HG03108 (cell line): Measurements from ENCODE around the gene ZNF417.
"Not testable (repeated sequence)": the region's sequence is repeated elsewhere in the genome, so short reads cannot be mapped to it uniquely, and the experiment has no call there.

ENCODE experiments used
- ATAC-seq: cut with Tn5 transposase; IDR thresholded peaks from one replicate; pipeline ENCODE4 v1.9.1; 2021; ENCODE audit warnings: moderate library complexity; ENCODE audit not compliant: unreplicated experiment

Gene ZNF417

DNA sequence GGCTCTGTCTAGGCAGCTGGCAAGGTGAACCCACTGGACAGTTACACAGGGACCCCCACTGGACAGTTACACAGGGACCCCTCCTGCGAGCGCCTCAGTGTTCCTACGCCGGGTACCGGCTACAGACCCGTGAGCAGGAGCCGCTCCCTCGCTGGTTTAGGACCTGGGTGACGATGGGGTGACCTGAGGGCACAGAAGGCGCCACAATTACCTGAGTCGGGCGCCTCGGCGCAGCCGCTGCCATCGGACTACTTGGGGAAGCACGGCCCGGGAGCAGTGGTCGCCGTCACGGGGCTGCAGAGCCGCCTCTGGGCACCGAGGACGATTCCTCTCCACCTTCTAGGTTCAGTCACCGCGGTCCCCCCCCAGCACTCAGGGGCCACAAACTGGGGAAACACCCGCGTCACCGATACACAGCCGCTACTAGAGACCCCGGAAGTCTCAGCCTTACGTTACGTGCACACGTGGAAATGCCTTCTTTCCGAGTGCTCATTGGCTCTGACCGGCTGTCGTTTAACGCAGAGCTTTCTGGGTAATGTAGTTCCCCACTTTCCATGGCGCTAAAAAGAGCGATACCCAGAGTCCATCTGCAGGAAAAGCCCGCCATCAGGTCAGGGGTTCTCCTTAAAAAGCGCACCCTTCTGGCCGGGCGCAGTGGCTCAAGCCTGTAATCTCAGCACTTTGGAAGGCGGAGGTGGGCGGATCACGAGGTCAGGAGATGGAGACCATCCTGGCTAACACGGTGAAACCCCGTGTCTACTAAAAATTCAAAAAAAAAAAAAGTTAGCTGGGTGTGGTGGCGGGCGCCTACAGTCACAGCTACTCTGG, at the start of gene ZNF417:
Gene ZNF417, minus strand, starts transcription at position 425 of the 828 bp plus-strand sequence. Its CDS starts 181 bp downstream, at position 244.
- ATAC-seq: peak; percentile 99

DNA sequence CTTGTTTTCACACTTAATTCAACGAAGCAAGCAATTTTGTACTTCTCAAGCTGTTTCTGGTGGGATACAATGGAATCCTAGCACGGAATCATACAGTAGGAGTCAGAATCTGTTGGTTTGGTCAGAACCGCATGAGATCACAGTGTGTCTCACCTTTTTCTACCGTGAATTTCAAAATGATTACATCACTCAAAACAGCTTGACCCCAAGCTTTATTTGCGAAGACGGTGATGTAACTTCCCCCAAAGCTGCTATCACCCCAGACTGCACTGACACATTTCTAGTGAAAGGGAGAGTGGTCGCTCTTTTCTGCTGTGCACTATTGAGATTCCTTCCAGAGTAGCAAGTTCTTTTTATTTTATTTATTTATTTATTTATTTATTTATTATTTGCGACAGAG, 48.4 kb upstream of the ZNF417 start:
- ATAC-seq: no peak

DNA sequence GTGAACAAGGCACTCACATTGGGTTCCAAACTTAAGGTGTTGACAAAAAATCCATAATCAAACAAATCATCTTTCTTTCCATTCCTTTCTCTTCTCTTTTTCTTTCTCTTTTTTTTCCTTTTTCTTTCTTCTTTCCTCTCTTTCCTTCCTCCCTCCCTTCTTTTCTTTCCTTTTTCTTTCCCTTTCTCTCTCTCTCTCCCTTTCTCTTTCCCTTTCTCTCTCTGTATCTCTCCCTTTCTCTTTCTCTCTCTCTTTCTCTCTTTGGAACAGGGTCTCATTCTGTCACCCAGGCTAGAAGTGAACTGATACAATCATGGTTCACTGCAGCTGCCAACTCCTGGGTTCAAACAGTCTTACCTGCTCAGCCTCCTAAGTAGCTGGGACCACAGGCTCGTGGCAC, 45.4 kb upstream of the ZNF417 start:
- ATAC-seq: no peak

DNA sequence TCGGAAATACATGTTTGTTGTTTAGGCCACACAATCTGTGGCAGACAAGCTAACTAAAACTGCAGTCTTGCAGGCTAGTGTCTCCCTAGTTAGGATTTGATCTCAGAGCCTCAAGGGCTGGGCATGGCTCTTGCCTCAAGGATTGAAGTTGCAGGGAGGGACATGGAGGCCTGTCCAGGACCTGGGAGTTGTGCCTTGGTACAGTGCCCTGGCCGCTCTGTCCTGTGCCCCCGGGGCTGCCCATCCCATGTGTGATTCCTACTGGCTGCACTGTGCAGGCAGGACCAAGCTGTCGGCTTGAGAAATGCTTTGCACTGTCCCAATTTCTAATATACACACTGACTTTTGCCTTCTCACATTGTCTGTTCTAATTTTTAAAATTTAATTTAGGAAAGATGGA, 38.6 kb upstream of the ZNF417 start:
- no peak for ATAC-seq

DNA sequence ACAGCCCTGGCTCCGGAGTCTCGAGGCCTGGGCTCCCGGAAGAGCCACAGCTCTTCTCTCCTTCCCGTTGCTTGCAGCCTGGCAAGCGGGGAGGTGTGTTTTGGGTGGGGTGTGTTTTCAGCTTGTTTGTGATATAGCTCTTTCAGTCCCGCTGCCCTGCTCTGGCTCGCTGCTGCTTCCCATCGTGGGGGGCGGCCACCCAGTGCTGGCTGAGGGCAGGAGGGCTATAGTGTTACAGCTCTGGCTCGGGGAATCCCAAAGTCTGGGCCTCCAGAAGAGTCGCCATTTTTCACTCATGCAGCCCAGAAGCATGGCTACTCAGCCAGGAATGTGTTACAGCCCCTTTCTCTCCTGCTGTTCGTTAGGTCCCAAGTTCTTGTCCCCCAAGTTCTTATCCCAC, 33.3 kb upstream of the ZNF417 start:
- no peak for ATAC-seq

DNA sequence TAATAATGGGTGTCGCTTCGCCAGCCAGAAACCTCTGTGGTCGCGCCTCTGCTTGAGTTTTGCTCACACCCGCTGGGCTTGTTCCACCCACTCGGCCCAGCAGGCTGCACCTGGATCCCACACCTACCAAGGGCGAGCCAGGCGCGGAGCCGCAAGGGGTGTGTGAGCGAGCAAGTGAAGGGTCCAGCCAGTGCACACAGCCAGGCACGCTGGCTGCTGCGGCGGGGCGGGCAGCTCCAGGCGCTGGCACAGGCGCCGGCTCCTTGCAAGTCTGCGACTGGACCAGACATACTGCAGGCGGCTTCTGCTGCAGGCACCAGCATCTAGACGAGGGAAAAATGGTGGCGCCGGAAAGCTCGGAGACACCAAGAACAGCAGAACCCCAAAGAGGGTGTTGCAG, 32.9 kb upstream of the ZNF417 start:
- no peak for ATAC-seq

DNA sequence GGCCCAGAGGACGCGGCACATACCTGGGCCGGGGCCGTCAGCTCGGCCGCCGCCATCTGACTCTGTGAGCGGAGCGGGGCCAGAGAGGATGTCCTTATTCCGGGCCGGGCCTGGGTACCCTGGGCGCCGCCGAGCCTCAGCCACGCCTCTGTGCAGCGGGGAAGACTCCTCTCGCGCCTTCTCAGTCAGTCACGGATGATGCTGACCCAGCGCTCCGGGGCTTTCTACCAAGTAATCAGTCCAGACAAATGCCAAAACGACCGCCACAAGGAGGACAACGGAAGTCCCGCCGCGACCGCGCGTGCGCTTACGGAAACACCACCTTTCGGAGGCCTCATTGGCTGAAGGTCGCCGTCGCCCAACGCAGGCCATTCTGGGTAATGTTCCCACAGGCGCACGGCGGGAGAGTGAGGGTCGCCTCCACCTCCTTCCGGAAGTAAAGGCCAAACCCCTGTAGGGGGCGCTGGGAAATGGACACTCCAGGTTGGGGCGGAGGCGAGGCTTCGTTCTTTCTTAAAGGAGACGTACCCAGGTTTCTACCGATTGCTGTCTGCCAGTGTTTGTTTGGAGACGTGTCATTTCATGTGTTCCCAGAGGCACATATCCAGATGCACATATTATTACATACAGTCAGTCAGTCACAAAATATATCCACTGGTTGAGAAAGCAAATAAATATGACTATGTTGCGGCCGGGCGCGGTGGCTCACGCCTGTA, 31.2 kb upstream of the ZNF417 start, which contains the start of gene ZNF256:
Gene ZNF256, minus strand, starts transcription at position 288 of the 716 bp plus-strand sequence. Its CDS starts 232 bp downstream, at position 56.
- peak; percentile 77 for ATAC-seq

DNA sequence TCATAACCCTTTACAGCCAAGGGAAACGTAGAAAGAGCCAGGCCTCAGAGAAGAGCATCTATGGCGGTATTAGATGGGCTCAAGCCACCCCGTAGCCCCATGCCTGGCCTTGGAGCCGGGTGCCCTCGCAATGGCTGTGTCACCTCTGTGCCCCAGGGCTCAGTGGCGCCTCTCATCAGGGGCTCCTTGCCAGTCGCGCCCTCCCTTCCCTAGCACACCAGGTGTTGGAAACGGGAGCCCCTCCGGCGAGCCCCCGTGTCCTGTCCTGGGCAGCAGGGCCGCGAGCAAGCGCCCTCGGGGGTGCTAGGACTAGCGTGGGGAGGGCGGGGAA, 30.7 kb upstream of the ZNF417 start:
- no peak for ATAC-seq

DNA sequence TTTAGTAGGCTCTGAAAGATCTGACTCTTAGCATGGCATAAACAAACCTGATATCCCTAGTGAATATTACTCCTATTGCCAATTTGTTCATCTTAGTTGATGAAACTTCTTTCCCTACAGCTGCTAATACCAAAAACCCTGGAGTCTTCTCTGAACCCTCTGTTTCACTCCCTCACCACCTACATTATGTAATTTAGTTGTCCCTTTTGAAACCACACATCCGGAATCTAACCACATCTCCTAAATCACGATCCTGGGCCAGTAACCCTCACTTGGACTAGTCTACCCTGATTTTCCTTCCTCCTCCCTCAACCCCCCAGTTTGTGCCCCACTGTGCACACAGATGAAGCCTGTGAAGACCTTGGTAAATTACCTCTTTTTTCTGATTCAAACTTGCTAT, 29.9 kb upstream of the ZNF417 start:
- ATAC-seq: no peak

DNA sequence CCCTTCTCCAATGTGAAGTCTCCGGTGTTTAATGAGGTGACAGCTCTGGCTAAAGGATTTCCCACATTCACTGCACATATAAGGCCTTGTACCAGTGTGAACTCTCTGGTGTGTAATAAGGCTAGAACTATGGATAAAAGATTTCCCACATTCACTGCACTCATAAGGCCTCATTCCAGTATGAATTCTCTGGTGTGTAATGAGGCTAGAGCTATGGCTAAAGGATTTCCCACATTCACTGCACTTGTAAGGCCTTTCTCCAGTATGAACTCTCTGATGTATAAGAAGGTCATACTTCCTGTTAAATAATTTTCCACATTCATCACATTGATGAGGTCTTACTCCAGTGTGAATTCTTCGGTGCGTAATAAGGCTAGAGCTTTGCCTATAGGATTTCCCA, 25.2 kb upstream of the ZNF417 start:
- no peak for ATAC-seq

DNA sequence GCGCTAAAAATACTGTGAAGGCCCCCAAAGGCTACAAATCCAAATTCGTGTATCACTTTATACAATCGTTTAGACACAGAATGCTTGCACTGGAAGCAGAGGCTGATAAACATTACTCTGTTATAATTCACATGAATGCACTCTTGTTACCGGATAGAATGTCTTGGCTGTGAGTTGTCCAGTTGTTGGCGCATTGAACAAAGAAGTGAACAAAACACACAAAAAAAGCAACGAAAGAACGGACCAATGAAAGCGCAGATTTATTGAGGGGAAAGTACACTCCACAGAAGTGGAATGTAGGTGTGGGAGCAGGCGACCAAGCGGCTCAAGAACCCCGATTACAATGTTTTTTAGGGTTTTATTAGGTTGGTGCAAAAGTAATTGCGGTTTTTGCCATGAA, 19.3 kb upstream of the ZNF417 start:
- no peak for ATAC-seq

DNA sequence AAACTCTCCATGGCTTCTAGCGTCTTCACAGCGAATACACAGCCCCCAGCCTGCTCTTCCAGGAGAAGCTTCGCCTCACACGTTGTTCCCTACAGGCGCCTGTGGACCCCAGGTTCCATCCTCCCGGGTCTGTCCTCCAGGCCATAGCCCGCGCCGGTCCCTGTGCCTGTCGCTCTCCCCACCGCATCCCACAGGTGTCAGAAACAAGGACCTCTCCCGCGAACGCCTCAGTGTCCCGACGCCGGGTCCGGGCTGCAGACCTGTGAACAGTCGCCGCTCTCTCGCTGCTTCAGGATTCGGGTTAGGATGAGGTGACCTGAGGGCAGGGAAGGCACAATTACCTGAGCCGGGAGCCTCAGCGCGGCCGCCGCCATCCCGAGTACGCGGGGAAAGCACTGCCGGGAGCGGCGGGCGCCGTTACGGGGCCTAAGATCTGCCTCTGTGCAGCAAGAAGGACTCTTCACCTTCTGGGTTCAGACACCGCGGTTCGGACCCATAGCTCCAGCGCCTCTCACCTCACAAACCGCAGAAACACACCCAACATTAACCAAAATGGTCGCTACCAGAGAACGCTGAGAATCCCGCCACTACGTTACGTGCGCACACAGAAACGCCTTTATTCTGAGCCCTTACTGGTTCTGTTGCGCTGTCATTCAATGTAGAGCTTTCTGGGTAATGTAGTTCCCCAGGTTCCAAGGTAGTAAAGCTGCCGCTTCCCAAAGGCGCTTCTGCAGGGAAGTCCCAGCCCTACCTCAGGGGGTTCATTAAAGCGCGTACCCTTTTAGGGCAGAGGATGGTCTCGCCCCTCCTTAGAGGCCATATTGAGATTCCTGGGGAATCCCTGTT, 18.7 kb upstream of the ZNF417 start, which contains the start of gene ZNF418:
Gene ZNF418, minus strand, starts transcription at position 583 of the 846 bp plus-strand sequence. CDS start 1,580 bp downstream, outside the sequence.
- ATAC-seq: peak; percentile 69

DNA sequence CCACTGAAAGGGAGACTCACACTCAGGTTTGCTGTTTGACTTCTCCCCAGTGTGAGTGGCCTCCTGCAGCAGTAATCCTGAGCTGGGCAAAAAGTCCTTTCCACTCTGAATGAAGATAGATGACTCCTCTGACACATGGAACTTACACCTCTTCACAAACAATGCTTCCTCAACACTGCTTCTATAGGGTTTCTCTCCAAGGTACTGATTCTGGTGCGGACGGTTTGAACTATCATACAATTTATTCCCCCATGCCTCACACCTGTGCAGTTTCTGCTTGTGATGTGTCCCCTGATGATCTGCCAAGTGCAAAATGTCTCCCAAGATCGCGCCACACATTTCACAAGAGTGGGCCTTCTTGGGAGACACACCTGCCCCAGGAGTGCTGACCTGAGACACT, 11.2 kb upstream of the ZNF417 start:
- no peak for ATAC-seq

DNA sequence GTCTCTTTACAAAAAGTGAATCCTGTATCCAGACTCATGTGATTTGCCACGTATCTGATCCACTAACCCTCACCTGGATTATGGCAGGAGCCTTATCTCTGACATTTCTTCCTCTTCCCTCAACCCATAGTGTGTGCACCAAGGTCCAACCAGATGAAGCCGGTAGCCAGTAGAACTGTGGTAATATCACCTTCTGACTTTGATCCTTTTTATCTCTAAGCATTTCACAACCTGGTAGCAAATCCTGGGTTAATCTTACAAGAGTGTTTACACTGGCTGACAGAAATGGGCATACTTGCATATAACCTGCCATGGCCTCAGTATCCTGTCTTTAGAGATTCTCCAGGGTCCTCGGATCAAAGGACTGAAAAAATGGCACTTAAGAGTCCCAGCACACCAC, 1.9 kb downstream of the ZNF417 start:
- no peak for ATAC-seq

DNA sequence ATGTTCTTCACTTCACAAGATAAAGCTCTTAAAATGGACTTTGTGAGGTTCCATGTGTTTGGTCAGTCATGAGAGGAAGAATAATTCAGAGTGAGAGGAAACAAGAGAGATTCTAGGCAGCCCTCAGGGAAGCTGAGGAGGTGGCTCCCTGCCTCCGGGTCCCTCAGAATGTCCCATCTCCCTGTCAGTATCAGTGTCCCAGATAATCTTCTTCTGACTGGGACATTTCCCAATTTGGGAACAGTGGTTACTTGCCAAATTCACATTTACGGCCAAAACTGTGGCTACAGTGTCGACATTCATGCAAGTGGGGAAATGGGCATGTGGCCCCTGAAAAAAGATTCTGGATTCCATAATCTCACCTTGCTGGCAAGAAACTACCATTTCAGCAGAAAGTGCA, 9.0 kb downstream of the ZNF417 start:
- no peak for ATAC-seq

DNA sequence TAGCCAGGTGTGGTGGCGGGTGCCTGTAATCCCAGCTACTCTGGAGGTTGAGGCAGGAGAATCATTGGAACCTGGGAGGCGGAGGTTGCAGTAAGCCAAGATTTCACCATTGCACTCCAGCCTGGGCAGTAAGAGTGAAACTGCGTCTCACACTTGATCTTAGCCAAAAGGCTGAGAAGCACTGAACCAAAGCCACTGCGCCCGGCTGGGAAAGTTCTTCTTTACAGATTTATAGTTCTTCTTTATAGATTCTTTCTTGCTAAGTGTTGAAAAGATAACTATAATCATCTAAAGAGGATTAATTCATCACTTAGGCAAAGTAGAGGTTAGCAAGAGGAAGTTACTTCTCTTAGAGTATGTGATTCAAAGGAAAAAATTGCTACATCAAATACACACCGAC, 11.1 kb downstream of the ZNF417 start:
- ATAC-seq: no peak

DNA sequence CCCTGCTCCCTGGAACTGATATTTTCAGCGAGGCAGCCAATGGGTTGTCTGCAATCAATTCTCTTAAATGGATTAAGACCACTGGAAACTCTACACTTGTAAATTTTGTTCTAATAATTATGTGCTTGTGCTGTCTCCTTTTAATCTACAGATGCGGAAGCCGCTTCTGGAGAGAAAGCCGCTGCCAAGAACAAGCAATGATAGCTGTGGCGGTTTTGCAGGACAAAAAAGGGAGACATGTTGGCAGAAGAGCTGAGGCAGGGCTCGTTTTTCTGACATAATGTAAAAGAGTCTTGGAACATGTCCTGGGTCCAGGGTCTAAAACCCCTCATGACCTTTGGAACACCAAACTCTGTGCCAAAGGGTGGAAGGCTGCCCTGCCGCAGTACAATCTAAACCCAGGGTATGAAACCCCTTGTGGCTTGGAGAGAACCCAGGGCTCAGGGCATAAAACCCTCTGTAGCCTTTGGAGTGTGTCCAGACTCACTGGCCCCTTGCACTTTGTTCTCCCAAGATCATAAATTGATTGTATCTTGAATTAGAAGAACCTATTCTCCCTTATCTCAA, 12.7 kb downstream of the ZNF417 start:
- no peak for ATAC-seq

DNA sequence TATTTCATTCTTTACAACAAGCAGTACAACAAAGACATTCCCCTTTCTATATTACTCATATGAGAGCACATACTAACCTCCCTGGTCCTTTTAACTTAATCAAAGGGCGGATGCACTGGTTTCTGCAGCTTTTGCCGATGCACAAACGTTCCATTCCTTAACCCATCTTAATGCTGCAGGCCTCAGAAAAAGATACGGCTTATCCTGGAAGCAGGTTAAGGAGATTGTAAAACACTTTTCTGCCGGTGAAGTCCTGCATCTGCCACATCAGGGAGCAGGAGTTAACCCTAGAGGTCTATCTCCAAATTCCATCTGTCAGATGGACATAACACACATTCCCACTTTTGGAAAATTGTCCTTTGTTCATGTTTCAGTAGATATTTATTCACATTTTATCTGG, 16.1 kb downstream of the ZNF417 start:
- no peak for ATAC-seq

DNA sequence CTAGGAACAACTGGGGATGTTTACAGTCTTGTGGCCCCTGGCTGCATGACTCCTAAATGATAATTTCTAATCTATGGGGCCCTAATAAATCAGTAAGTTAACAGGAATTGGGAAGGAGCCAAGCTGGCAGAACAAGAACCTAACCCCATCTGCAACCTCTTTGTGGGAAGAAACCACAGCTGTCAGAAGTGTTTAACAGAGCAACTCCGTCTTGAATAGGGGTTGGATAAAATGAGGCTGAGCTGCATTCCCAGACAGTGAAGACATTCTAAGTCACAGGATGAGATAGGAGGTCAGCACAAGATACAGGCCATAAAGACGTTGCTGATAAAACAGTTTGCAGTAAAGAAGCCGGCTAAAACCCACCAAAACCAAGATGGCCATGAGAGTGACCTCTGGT, 25.7 kb downstream of the ZNF417 start:
- ATAC-seq: not testable (repeated sequence)

DNA sequence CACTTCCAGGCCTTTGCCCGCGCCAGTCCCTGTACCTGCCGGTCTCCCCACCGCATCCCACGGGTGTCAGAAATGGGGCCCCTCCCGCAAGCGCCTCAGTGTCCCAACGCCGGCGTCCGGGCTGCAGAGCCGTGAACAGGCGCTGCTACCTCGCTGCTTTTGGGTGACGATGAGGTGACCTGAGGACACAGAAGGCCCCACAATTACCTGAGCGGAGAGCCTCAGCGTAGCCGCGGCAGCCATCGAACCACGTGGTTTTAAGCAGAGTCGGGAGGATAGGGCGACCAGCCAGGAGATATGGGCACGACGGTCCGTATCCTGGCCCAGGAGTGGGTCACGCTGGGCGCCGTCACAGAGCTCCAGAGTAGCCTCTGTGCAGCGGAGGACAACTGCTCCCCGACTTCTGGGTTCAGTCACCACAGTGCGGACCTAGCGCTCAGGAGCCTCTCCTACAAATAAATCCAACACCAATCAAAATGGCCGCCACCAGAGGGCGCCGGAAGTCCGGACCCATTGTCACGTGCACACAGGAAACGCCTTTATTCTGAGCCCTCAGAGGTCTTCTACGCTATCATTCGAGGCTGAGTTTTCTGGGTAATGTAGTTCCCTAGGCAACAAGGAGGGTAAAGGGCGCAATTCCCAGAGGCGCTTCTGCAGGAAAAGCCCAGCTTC, 27.7 kb downstream of the ZNF417 start, which contains the start of gene ZNF814:
Gene ZNF814, minus strand, starts transcription at position 478 of the 672 bp plus-strand sequence. Its CDS starts 235 bp downstream, at position 243.
- peak; percentile 83 for ATAC-seq
